CD1c-positive myeloid dendritic cell (primary cell): ENCODE measurements around the gene RPUSD4.

Experiments
- DNase-seq: peaks from one replicate; pipeline ENCODE4 v3.0.0-alpha.2; 2016; ENCODE audit errors: extremely low spot score

The RPUSD4 gene

DNA sequence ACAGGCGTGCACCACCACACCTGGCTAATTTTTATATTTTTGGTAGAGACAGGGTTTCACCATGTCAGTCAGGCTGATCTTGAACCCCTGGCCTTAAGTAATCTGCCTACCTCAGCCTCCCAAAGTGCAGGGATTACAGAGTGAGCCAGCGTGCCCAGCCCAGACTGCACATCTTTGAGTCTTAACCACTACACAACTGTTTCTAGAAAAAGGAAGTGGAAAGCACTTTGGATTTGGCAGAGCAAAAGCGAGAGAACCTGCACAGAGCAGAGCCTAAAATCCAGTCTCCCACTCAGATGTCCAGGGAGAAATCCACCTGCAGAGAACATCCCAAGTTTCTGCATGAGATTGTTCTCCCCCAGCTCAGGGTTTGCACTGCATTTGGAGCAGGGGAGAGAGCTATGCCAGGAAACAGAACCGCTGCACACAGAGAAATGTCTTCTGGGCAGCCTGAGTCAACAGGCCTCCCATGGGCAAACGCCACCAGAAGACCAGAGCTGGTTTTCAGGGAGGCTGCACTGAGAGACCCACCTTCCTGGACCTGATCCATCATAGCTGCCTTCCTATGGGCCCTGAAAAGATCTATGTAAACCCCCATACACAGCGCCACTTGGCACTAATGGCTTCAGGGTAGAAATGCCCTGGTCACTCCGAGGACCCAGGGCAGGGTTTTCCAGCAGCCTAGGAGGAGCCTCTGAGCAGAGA lies 54.0 kb downstream of the RPUSD4 start:
- DNase-seq = no peak

DNA sequence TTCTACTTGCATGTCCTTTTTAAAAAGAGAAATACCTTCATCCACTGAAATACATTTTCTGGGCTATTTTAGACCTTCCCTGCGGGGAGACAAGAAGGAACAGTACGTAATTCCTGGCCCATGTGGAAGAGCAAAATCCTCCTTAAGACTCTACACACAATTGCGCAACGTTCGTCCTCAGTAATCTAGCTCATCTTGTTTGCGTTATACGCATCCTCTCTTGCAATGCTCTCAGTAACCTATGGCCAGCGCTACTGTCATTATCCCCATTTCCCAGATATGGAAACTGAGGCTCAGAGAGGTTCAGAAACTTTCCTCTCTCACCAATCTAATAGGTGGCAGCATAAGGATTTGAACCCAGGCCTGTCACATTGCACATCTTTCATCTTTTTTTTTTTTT lies 54.6 kb downstream of the RPUSD4 start:
- no peak for DNase-seq

DNA sequence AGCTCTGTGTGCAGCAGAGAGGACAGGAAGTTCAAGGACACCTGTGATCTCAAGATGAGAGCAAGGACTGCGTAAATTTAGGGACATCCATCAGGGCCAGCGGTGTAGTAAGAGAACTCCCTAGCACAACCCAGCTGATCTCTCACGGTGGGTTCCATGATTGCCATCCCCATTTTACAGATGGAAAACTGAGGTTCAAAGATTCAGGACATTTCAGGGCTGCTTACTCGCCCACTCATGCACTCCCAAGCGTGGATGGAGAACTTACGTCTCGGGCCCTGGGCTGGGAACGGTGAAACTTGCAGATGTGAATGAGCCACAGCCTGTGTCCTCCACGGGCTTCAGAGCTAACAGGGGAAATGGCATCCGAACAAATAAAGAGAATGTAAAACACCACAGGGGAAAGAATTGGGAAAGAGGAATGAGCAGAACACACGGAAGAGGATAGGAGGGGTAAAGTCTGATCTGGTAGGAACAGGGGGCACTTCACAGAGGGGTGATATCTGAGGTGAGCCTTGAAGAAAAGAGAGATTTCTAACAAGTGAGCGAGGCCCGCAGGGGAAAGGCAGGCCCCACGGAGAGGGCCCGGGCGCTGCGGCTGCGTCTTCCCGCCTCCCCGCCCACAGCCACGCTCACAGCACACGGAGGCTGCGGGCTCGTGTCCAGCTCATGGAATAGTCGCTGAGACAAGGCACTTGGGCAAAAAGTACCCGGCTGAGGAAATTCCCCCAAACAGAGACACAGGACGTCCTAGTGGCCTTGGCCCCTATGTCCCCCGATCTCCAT lies 55.9 kb downstream of the RPUSD4 start:
- DNase-seq = no peak

DNA sequence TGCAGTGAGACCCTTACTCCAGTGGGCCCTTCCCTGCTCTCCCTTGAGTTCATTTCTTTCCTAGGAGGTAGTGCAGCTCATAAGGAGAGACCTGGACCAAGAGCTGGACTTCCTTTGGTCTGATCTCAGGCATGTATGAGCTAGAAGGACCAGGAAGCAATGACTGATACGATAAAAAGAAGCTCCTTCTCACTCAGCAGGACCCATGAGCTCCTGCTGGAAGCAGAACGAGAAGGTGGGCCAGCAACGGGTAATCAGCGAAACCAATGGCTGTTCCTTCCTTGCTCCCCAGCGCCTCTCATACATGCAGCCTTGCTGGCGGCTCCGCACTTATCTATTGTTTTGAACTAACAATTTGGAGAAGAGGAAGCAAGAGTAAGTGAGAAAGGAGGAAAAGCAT lies 56.8 kb downstream of the RPUSD4 start:
- DNase-seq = no peak

DNA sequence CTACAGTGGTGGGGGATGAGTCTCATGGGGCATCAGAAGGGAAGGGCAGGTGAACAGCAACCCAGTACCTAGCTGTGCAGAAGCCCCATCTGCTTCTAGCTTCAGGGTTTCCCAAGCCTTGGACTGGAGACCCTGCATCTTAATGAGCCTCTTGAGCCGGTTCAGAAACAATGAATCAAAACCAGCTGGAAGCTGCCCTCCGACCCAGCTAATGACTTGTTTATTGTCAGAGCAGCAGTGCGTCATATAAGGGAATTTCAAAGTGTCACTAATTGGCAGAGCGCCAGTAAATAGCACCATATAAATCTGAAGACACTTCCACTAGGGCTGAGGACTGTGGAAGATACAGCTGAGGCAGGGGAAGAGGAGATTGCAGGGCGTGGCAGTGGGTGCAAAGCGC lies 57.5 kb downstream of the RPUSD4 start:
- DNase-seq = no peak

DNA sequence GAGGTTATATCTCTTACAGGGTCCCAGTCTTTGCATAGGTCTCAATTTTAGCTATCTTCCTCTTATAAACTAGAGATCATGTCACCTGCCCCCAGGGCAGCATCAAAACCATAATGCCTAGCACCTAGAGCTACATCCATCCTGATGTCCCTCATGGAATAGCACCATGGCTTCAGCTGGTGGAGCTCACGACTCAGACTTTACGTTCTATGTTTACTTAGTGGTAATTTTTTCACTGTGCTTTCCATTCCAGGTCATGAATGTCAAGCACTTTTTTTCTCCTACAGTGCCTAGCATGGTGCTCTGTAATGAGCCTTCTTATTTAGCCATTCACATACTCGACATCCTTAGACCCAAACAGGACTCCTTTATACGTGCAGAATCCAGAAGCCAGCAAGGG lies 58.4 kb downstream of the RPUSD4 start:
- no peak for DNase-seq

DNA sequence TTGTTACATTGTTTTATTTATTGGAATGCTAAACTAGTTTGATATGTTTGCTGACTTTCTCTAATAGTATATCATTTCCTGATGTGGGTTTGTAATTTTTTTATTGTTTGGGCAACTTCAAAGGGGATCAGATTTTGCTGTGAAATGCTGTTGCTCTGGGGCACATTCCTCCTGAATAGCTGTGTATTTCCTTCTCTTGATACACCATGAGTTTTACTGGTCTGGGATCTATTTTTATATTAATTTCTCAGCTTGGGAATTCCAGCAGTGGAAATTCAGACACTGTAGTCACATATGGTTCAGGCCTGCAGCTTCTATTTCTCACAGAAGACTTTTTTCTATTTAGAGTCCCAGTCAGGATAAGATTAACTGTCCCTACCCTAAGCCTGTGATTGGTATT lies 58.9 kb downstream of the RPUSD4 start:
- no peak for DNase-seq

DNA sequence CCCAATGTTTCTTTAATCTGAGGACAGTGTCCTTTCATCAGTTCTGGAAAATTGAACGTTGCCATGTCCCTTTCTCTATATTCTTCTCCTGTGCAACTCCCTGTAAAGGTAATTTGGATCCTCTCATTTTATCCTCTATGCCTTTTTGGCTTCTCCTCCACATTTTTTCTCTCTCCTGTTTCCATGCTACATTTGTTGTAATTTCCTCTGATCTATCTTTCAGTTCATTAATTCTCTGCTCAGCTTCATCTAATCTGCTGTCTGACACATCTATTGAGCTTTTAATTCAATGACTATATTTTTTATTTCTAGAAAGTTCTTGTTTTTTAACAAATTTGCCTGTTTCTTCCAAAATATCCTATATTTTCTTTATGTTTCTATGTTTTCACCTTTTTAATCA lies 59.3 kb downstream of the RPUSD4 start:
- no peak for DNase-seq
